BE2C (cell line): Measurements from ENCODE around the gene KASH5.
"Not testable (repeated sequence)": the region's sequence is repeated elsewhere in the genome, so short reads cannot be mapped to it uniquely, and the experiment has no call there.

Experiments
- DNase-seq: peaks from one replicate; pipeline ENCODE4 v3.0.0-alpha.2; 2020
- H3K27me3 ChIP-seq: fragments of 250-450 bp; sonication (Bioruptor Pico); 2 replicates; pipeline ENCODE4 v1.5.1; 2020; ENCODE audit warnings: mild to moderate bottlenecking
- H3K36me3 ChIP-seq: fragments of 250-450 bp; sonication (Bioruptor Pico); 2 replicates; pipeline ENCODE4 v1.5.1; 2020; ENCODE audit warnings: mild to moderate bottlenecking
- H3K4me1 ChIP-seq: fragments of 250-450 bp; sonication (Bioruptor Pico); 2 replicates; pipeline ENCODE4 v1.5.1; 2020
- H3K4me3 ChIP-seq: 2 replicates; pipeline ENCODE4 v1.5.1; 2011; ENCODE audit warnings: low read depth, low read length
- H3K9me3 ChIP-seq: fragments of 250-450 bp; sonication (Bioruptor Pico); 2 replicates; pipeline ENCODE4 v1.5.1; 2020
- CTCF ChIP-seq: IDR thresholded peaks from 2 replicates; pipeline ENCODE4 v1.5.1; 2012; ENCODE audit warnings: mild to moderate bottlenecking, low read depth, low read length

Gene KASH5

GRCh38 chr19:49443366-49444099, 55.5 kb downstream of the KASH5 start:
- no peaks in the 10 kb centered on the region for H3K9me3 ChIP-seq
- peak; percentile 78 for TF ChIP-seq CTCF
- peak; percentile 96 for DNase-seq
- peaks cover 35% of the 10 kb centered on the region for H3K27me3 ChIP-seq
- H3K4me1 ChIP-seq = peaks cover 6% of the 10 kb centered on the region; the same call in 1 of the 2 replicates
- H3K4me3 ChIP-seq = peak overlapping the region; percentile 70
- H3K36me3 ChIP-seq = peaks cover 20% of the 10 kb centered on the region

GRCh38 chr19:49444100-49444700, 56.2 kb downstream of the KASH5 start:
- Histone ChIP-seq H3K27me3 (peaks cover 29% of the 10 kb centered on the region), H3K36me3 (peaks cover 22% of the 10 kb centered on the region)
- not testable (repeated sequence) for H3K4me1 ChIP-seq, H3K9me3 ChIP-seq, H3K4me3 ChIP-seq, DNase-seq

GRCh38 chr19:49445997-49446396, 57.9 kb downstream of the KASH5 start:
- DNase-seq = no peak
- peaks cover 31% of the 10 kb centered on the region for H3K36me3 ChIP-seq
- peaks cover 6% of the 10 kb centered on the region; the same call in 1 of the 2 replicates for H3K4me1 ChIP-seq
- no peak for TF ChIP-seq CTCF
- H3K4me3 ChIP-seq = no peak overlapping the region
- no peaks in the 10 kb centered on the region for H3K9me3 ChIP-seq
- H3K27me3 ChIP-seq = peaks cover 12% of the 10 kb centered on the region

- TF ChIP-seq CTCF = no peak
- peak; percentile 79 for DNase-seq
- H3K27me3 ChIP-seq = no peaks in the 10 kb centered on the region
- no peaks in the 10 kb centered on the region for H3K4me1 ChIP-seq
- no peaks in the 10 kb centered on the region for H3K9me3 ChIP-seq
- H3K4me3 ChIP-seq = no peak overlapping the region
- peaks cover 31% of the 10 kb centered on the region for H3K36me3 ChIP-seq
Observed at GRCh38 chr19:49447485-49448431, 59.7 kb downstream of the KASH5 start.

- H3K4me1 ChIP-seq = no peaks in the 10 kb centered on the region
- H3K36me3 ChIP-seq = peaks cover 31% of the 10 kb centered on the region
- H3K27me3 ChIP-seq = no peaks in the 10 kb centered on the region
- H3K4me3 ChIP-seq = no peak overlapping the region
- DNase-seq = no peak
- no peak for TF ChIP-seq CTCF
- no peaks in the 10 kb centered on the region for H3K9me3 ChIP-seq
Observed at GRCh38 chr19:49448432-49448786, 60.4 kb downstream of the KASH5 start.

- DNase-seq = no peak
- H3K4me3 ChIP-seq = peak overlapping the region; percentile 96
- no peaks in the 10 kb centered on the region for H3K27me3 ChIP-seq
- H3K4me1 ChIP-seq = no peaks in the 10 kb centered on the region
- peaks cover 31% of the 10 kb centered on the region for H3K36me3 ChIP-seq
- TF ChIP-seq CTCF = no peak
- H3K9me3 ChIP-seq = no peaks in the 10 kb centered on the region
Observed at GRCh38 chr19:49450405-49450804, 62.4 kb downstream of the KASH5 start.
